AG04450 (cell line): ENCODE data around the gene UROC1. TPM values are rescaled to one million over a fixed set of nuclear protein-coding genes. Genes with fewer than 3 reads are reported as not detected.

Source experiments
- CTCF ChIA-PET: fragments of 300-600, 350-600 bp; formaldehyde crosslinking; extraction: SDS; loops from one replicate; lab custom pipeline; 2022; ENCODE audit warnings: antibody characterized with exemption, inconsistent platforms; lab: Charles Lee
- POLR2A ChIA-PET: fragments of 350-600 bp; formaldehyde crosslinking; extraction: SDS; loops from one replicate; lab custom pipeline; 2021; ENCODE audit warnings: antibody characterized with exemption, inconsistent platforms; lab: Yijun Ruan, JAX
- DNase-seq: peaks from one replicate; pipeline ENCODE4 v3.0.0-alpha.2; 2011; ENCODE audit warnings: low read depth, low spot score
- H3K27ac ChIP-seq: one replicate; pipeline ENCODE4 v1.5.1; 2012; ENCODE audit warnings: low read depth, low read length, control low read depth
- H3K27me3 ChIP-seq: one replicate; pipeline ENCODE4 v1.6.0; 2012; ENCODE audit warnings: low read length; ENCODE audit not compliant: control insufficient read depth, insufficient read depth
- H3K4me3 ChIP-seq: 2 replicates; pipeline ENCODE4 v1.5.1; 2011; ENCODE audit warnings: mild to moderate bottlenecking, low read depth, low read length, control low read depth
- H3K9me3 ChIP-seq: 2 replicates; pipeline ENCODE4 v1.5.1; 2012; ENCODE audit warnings: low read length; ENCODE audit not compliant: control insufficient read depth, insufficient read depth
- polyA plus RNA-seq: library from polyadenylated mRNA; depleted of rRNA; stranded (reverse); fragments of >200 nt; gene quantifications from 2 replicates; pipeline ENCODE4 v1.2.3, GENCODE V29; 2011
- TF ChIP-seq, protein P1 (sequence below): IDR thresholded peaks from 2 replicates; pipeline ENCODE4 v1.5.1; 2011; ENCODE audit warnings: low read depth, low read length, control low read depth, inconsistent platforms

The UROC1 gene
- polyA plus RNA-seq, 1 experiment, result not detected

DNA sequence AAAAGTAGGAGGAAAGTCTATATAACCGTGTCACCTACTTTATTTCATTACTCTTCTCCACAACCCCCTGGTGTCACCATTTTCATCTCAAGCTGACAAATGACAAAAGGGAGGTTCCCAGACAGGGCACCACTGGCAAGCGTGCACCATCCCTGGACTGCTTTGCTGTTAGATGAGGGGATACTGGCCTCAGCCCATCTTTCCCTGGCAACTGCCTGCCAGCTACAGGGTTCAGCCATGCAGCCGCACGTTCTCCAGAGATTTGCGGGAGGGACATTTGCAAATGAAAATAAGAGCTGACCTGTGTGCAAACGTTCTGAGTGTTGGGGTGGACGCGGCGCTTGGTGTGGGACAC is 660 bp downstream of the UROC1 start:
- TF ChIP-seq, protein P1, sequence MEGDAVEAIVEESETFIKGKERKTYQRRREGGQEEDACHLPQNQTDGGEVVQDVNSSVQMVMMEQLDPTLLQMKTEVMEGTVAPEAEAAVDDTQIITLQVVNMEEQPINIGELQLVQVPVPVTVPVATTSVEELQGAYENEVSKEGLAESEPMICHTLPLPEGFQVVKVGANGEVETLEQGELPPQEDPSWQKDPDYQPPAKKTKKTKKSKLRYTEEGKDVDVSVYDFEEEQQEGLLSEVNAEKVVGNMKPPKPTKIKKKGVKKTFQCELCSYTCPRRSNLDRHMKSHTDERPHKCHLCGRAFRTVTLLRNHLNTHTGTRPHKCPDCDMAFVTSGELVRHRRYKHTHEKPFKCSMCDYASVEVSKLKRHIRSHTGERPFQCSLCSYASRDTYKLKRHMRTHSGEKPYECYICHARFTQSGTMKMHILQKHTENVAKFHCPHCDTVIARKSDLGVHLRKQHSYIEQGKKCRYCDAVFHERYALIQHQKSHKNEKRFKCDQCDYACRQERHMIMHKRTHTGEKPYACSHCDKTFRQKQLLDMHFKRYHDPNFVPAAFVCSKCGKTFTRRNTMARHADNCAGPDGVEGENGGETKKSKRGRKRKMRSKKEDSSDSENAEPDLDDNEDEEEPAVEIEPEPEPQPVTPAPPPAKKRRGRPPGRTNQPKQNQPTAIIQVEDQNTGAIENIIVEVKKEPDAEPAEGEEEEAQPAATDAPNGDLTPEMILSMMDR, result no peak
- H3K27me3 ChIP-seq, result peaks cover 10% of the 10 kb centered on the region
- no peak overlapping the region for H3K4me3 ChIP-seq
- H3K27ac ChIP-seq, result no peak overlapping the region
- no peaks in the 10 kb centered on the region for H3K9me3 ChIP-seq
- no peak for DNase-seq
- POLR2A ChIA-PET, result no interaction called here
- CTCF ChIA-PET, result no interaction called here

DNA sequence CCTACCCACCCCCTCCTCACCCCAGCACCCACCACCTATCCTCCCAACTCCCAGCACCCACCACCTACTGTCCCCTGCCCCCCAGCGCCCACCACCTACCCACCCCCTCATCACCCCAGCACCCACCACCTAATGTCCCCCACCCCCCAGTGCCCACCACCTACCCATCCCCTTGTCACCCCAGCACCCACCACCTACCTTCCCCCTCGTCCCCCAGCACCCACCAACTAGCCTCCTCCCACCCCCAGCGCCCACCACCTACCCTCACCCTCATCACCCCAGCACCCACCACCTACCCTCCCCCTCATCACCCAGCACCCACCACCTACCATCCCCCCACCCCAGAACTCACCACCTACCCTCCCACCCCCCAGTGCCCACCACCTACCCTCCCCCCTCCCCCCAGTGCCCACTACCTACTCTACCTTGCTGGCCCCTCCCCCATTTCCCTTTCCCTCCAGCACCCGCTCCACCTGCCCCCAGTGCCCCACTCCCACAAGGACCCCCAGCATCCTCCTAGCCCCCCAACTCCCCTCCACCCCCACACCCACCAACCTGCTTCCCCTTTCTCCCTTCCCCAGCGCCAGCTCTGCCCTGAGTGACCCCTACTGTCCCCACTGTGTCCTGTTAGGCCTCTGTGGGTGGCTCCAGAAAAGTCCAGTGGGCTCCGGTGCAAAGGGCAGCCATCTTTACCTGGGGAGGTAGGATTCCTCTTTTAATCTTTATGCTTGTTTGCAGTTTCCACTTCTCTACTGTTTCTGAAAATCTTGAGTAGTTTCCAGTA is 1.2 kb downstream of the UROC1 start:
- H3K27me3 ChIP-seq, result peaks cover 10% of the 10 kb centered on the region
- no peak for DNase-seq
- no peak overlapping the region for H3K4me3 ChIP-seq
- H3K27ac ChIP-seq, result no peak overlapping the region
- TF ChIP-seq, protein P1, result no peak
- POLR2A ChIA-PET, result no interaction called here
- CTCF ChIA-PET, result no interaction called here
- no peaks in the 10 kb centered on the region for H3K9me3 ChIP-seq

DNA sequence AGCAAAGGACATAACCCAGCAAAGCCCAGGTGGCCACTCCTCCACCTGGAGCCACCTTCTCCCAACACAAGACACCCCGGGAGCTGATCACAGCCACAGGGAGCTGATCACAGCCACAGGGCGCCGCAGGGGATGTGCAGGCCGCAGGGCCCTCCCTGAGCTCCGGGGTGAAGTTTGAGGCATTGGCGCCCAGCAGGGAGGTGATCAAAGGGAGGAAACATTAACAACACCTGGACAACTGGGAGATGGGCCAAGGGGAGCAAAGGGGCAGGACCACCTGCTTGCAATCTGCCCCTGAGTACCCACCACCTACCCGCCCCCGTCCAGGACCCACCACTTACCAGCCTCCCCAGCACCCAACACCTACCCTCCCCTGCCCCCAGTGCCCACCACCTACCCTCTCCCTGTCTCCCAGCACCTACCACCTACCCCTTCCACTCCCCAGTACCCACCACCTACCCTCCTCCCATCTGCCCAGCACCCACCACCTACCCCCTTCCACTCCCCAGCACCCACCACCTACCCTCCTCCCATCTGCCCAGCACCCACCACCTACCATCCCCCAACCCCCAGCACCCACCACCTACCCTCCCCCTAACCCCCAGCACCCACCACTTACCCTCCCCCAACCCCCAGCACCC is 2.4 kb downstream of the UROC1 start:
- CTCF ChIA-PET, result no interaction called here
- POLR2A ChIA-PET, result no interaction called here
- TF ChIP-seq, protein P1, result no peak
- Histone ChIP-seq H3K27me3 (peaks cover 7% of the 10 kb centered on the region), H3K4me3 (no peak overlapping the region), H3K27ac (no peak overlapping the region), H3K9me3 (no peaks in the 10 kb centered on the region)
- DNase-seq, result no peak

DNA sequence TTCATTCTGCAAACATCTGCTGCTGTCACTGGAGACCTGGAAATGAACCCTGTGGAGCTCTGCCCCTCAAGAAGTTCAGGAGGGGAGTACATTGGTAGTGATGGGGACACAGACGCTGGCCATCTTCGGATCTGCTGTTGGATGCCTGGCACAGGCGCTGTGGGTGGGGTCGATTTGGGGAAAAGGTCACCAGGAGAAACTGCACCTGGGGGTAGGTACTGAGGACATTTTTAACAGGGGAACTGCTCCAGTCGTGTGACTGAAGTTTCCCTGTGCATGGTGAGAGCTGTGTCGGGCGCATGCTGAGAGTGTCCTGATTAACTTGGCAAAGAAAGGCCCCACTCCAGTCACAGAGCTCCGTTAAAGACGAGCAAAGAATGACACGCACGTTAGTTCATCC is 3.4 kb downstream of the UROC1 start:
- no peak overlapping the region for H3K4me3 ChIP-seq
- POLR2A ChIA-PET, result no interaction called here
- TF ChIP-seq, protein P1, result no peak
- no peaks in the 10 kb centered on the region for H3K9me3 ChIP-seq
- no peak overlapping the region for H3K27ac ChIP-seq
- DNase-seq, result no peak
- CTCF ChIA-PET, result interaction anchor here (6.8 kb wide), 1 partner anchor 8 kb away, joined by 37 read pairs; the partner anchor contains the start of gene CHST13
- peaks cover 7% of the 10 kb centered on the region for H3K27me3 ChIP-seq
